Mesothelial cell of epicardium (in vitro differentiated cells): Measurements from ENCODE around the gene ALAS2. TPM values are rescaled to one million over a fixed set of nuclear protein-coding genes. Genes with fewer than 3 reads are reported as not detected.
"Not testable (repeated sequence)": the region's sequence is repeated elsewhere in the genome, so short reads cannot be mapped to it uniquely, and the experiment has no call there.

Experiments
- DNase-seq, 2 experiments: peaks; one replicate each; pipeline ENCODE4 v3.0.0; 2021; ENCODE audit warnings: low spot score in 2 of 2; ENCODE audit not compliant: unreplicated experiment in 2 of 2
- H3K27ac Mint-ChIP-seq: 2 replicates; pipeline ENCODE4 v1.8.0; 2021; ENCODE audit warnings: mixed read lengths
- H3K27me3 Mint-ChIP-seq: 2 replicates; pipeline ENCODE4 v1.8.0; 2021; ENCODE audit warnings: low read depth, mixed read lengths
- H3K36me3 Mint-ChIP-seq: 2 replicates; pipeline ENCODE4 v1.8.0; 2021; ENCODE audit warnings: mixed read lengths
- H3K4me1 Mint-ChIP-seq: 2 replicates; pipeline ENCODE4 v1.8.0; 2021; ENCODE audit warnings: mixed read lengths
- H3K4me3 Mint-ChIP-seq: 2 replicates; pipeline ENCODE4 v1.8.0; 2021; ENCODE audit warnings: mild to moderate bottlenecking, moderate library complexity, mixed read lengths
- H3K9me3 Mint-ChIP-seq: 2 replicates; pipeline ENCODE4 v1.8.0; 2021; ENCODE audit warnings: mixed read lengths
- total RNA-seq: library from RNA; stranded (reverse); gene quantifications from 3 replicates; pipeline ENCODE4 v1.2.1, GENCODE V29; 2021
- TF ChIP-seq, protein P1 (sequence below): fragments of 200-600 bp; sonication (generic); IDR thresholded peaks from one replicate; pipeline ENCODE4 v1.5.0; 2021; ENCODE audit warnings: antibody characterized with exemption; ENCODE audit not compliant: unreplicated experiment

ALAS2 gene, protein sequence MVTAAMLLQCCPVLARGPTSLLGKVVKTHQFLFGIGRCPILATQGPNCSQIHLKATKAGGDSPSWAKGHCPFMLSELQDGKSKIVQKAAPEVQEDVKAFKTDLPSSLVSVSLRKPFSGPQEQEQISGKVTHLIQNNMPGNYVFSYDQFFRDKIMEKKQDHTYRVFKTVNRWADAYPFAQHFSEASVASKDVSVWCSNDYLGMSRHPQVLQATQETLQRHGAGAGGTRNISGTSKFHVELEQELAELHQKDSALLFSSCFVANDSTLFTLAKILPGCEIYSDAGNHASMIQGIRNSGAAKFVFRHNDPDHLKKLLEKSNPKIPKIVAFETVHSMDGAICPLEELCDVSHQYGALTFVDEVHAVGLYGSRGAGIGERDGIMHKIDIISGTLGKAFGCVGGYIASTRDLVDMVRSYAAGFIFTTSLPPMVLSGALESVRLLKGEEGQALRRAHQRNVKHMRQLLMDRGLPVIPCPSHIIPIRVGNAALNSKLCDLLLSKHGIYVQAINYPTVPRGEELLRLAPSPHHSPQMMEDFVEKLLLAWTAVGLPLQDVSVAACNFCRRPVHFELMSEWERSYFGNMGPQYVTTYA
- not detected in 3 replicates for total RNA-seq

DNA sequence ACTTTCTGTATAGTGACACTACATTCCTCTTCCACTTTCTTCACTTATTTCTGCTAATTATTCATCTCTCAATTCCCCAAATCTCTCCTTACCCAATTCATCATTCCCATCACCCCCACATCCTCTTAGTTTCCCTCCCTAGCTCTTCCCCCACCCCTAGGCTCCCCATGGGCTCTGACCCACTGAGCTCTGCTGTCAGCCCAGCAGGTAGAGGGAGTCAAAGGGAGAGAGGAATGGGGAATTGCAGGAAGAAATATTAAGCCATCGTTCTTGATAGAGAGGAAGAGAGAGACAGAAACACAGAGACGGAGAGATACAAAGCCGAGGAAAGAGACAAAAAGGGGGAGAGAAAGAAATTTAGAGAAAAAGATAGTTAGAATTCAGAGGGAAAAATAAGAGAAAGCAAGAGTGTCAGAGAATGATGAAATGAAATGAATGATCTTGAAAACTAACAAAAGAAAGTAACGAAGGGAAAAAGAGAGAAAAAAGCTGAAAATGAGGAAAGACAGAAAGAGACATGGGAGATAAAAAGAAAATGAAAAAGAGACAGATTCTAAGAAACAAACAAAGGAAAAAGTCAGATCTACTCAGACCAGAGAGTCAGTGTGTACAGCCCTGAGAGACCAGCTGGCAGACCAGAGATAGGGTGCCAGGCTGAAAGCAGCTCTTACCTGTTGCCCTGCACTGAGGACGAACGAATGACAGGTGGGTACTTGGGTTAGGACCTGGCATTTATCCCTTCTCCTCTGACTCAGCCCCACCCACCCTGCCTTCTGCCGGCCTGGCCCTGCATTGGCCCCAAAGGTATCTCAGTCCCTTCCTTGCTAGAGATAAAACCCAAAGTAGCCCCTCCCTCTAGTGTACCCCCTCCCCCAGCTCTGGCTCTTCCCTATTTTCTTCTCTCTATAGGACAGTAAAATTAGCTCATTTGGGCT, at the start of gene ALAS2:
TSS of gene ALAS2 (minus strand) at position 707 of the 935 bp plus-strand sequence. CDS start 4,977 bp downstream, outside the sequence.
- H3K4me1 Mint-ChIP-seq = no peaks in the 10 kb centered on the region
- H3K4me3 Mint-ChIP-seq = no peak within 1 kb of the TSS
- no peaks in the 10 kb centered on the region for H3K36me3 Mint-ChIP-seq
- H3K27ac Mint-ChIP-seq = no peak within 1 kb of the TSS
- no peaks in the 10 kb centered on the region for H3K27me3 Mint-ChIP-seq
- no peak for DNase-seq
- TF ChIP-seq, protein P1, sequence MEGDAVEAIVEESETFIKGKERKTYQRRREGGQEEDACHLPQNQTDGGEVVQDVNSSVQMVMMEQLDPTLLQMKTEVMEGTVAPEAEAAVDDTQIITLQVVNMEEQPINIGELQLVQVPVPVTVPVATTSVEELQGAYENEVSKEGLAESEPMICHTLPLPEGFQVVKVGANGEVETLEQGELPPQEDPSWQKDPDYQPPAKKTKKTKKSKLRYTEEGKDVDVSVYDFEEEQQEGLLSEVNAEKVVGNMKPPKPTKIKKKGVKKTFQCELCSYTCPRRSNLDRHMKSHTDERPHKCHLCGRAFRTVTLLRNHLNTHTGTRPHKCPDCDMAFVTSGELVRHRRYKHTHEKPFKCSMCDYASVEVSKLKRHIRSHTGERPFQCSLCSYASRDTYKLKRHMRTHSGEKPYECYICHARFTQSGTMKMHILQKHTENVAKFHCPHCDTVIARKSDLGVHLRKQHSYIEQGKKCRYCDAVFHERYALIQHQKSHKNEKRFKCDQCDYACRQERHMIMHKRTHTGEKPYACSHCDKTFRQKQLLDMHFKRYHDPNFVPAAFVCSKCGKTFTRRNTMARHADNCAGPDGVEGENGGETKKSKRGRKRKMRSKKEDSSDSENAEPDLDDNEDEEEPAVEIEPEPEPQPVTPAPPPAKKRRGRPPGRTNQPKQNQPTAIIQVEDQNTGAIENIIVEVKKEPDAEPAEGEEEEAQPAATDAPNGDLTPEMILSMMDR = no peak
- H3K9me3 Mint-ChIP-seq = peaks cover 26% of the 10 kb centered on the region

DNA sequence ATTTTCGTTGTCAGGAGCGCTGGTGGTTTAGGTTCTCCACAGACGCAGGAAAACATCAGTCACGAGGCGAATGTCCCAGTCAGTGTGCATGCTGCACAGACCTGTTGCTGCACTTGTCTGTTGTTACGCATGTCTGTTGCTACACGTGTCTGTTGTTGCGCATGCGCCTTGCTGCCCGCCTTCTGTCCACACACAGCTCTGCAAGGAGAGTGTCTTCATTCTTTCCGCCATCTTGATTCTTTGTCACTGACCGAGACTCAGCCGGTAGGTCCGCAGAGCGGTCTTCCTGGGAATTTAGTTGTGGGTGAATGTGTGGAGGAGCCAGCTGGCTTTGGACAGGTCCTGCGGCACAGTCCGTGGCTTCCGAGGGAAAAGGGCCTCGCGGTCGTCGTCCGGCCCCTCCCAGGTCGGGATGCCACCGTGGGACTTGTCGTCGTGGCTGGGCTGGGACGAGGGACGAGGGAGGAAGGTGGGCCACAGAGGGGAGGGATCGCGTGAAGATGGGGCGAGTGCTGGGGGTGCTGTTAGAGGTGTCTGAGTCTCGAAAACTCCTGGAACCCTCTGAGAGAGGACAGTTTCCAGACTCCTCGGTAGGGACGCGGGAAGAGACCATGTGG, 44.2 kb upstream of the ALAS2 start, which contains the start of gene PAGE2B:
TSS of gene PAGE2B (plus strand) at position 180 of the 617 bp plus-strand sequence. CDS start 1,012 bp downstream, outside the sequence.
- Mint-ChIP-seq H3K9me3 (peaks cover 31% of the 10 kb centered on the region), H3K36me3 (no peaks in the 10 kb centered on the region), H3K27ac (no peak within 1 kb of the TSS), H3K4me1 (no peaks in the 10 kb centered on the region), H3K4me3 (no peak within 1 kb of the TSS), H3K27me3 (no peaks in the 10 kb centered on the region)
- DNase-seq = no peak
- TF ChIP-seq, protein P1 = no peak

DNA sequence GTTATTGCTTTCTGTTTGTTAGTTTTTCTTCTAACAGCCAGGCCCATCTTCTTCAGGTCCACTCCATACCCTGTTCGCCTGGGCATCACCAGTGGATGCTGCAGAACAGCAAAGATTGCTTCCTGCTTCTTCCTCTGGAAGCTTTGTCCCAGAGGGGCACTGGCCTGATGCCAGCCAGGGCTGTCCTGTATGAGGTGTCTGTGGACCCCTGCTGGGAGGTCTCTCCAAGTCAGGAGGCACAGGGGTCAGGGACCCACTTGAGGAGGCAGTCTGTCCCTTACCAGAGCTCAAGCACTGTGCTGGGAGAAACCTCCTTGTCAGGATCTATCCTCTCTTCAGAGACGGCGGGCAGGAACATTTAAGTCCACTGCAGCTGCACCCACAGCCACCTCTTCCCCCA, 41.5 kb upstream of the ALAS2 start:
- Mint-ChIP-seq H3K27ac (no peak overlapping the region), H3K4me1 (no peaks in the 10 kb centered on the region), H3K9me3 (peaks cover 56% of the 10 kb centered on the region), H3K27me3 (no peaks in the 10 kb centered on the region), H3K36me3 (no peaks in the 10 kb centered on the region), H3K4me3 (no peak overlapping the region)
- DNase-seq = no peak
- TF ChIP-seq, protein P1 = no peak

DNA sequence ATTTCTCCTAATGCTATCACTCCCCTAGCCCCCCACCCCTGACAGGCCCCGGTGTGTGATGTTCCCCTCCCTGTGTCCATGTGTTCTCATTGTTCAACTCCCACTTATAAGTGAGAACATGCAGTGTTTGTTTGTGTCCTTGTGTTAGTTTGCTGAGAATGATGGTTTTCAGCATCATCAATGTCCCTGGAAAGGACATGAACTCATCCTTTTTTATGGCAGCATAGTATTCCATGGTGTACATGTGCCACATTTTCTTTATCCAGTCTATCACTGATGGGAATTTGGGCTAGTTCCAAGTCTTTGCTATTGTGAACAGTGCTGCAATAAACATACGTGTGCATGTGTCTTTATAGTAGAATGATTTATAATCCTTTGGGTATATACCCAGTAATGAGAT, 36.4 kb upstream of the ALAS2 start:
- not testable (repeated sequence) for H3K36me3 Mint-ChIP-seq, H3K27ac Mint-ChIP-seq, H3K4me3 Mint-ChIP-seq, H3K27me3 Mint-ChIP-seq, H3K4me1 Mint-ChIP-seq, DNase-seq
- H3K9me3 Mint-ChIP-seq = peaks cover 84% of the 10 kb centered on the region

DNA sequence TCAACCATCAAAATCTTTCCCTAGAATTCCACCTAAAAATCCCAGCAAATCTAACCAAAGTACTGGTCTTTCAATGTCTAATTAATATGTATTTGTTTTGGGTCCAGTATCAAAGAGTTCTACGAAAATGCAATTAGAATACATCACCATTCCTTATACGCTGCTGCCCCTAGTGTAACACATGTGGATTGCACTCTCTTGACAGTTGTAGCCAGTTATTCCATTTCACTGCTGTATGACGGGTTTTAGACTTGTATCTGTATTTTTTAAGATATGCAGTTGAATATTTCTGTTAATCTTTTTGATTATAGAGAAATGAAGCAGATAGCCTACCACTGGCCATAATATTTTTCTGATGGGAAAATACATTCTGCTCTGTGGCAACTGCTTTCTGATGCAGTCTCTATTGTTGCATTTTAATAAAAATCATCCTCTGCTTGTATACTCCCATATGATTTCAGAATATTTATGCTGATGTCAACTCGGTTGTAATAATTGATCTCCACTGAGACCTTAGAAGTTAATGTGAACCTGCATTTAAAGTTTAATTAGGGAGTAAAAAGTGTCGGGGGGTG, 27.0 kb upstream of the ALAS2 start:
- peaks cover 4% of the 10 kb centered on the region for H3K27me3 Mint-ChIP-seq
- no peak for DNase-seq
- peaks cover 32% of the 10 kb centered on the region for H3K9me3 Mint-ChIP-seq
- peaks cover 8% of the 10 kb centered on the region for H3K4me1 Mint-ChIP-seq
- H3K27ac Mint-ChIP-seq = peak overlapping the region; percentile 41
- H3K36me3 Mint-ChIP-seq = no peaks in the 10 kb centered on the region
- TF ChIP-seq, protein P1 = peak; percentile 70
- peak overlapping the region; percentile 40 for H3K4me3 Mint-ChIP-seq
